Neural cell (in vitro differentiated cells): ENCODE results near the gene CDK7. TPM values are rescaled to one million over a fixed set of nuclear protein-coding genes. Genes with fewer than 3 reads are reported as not detected.
A peak's percentile ranks its signal among the peaks of the same experiment; 100 is the strongest.

Experiments
- H2AFZ ChIP-seq: fragments of 200-600, 300-800 bp; sonication (generic), shearing (Covaris generic); 2 replicates; pipeline ENCODE4 v1.6.0; 2014; ENCODE audit warnings: low read depth, mild to moderate bottlenecking, antibody characterized with exemption, low read length, moderate library complexity
- H3F3A ChIP-seq: fragments of 200-600 bp; shearing (Covaris generic); 2 replicates; pipeline ENCODE4 v1.6.1; 2016; ENCODE audit warnings: mild to moderate bottlenecking, moderate library complexity, mixed read lengths, antibody characterized with exemption, low read length; ENCODE audit not compliant: insufficient read depth, poor library complexity, severe bottlenecking
- H3K27ac ChIP-seq: fragments of 200-600, 300-800 bp; sonication (generic), shearing (Covaris generic); 2 replicates; pipeline ENCODE4 v1.5.1; 2014; ENCODE audit warnings: mild to moderate bottlenecking, low read length, moderate library complexity
- H3K27me3 ChIP-seq: fragments of 300-800, 200-600 bp; sonication (generic), shearing (Covaris generic); 2 replicates; pipeline ENCODE4 v1.6.0; 2014; ENCODE audit warnings: mild to moderate bottlenecking, low read depth, low read length, moderate library complexity; ENCODE audit not compliant: insufficient read depth
- H3K36me3 ChIP-seq: fragments of 300-800, 200-600 bp; sonication (generic), shearing (Covaris generic); 2 replicates; pipeline ENCODE4 v1.5.1; 2014; ENCODE audit warnings: mild to moderate bottlenecking, antibody characterized with exemption, low read length, moderate library complexity; ENCODE audit not compliant: insufficient read depth
- H3K4me2 ChIP-seq: fragments of 300-800, 200-600 bp; sonication (generic), shearing (Covaris generic); 2 replicates; pipeline ENCODE4 v1.6.0; 2014; ENCODE audit warnings: mild to moderate bottlenecking, low read length
- H3K4me3 ChIP-seq: fragments of 300-800, 200-600 bp; sonication (generic), shearing (Covaris generic); 2 replicates; pipeline ENCODE4 v1.5.1; 2014; ENCODE audit warnings: mild to moderate bottlenecking, low read length, moderate library complexity
- H3K79me2 ChIP-seq: fragments of 200-600 bp; shearing (Covaris generic); replicated peaks from 2 replicates; pipeline ENCODE4 v1.6.0; 2014; ENCODE audit warnings: mild to moderate bottlenecking, low read length, moderate library complexity; ENCODE audit not compliant: insufficient read depth
- H3K9ac ChIP-seq: fragments of 300-800, 200-600 bp; sonication (generic), shearing (Covaris generic); 2 replicates; pipeline ENCODE4 v1.6.1; 2016; ENCODE audit warnings: mild to moderate bottlenecking, low read length, mixed read lengths
- H3K9me2 ChIP-seq: fragments of 200-600 bp; shearing (Covaris generic); 2 replicates; pipeline ENCODE4 v1.6.1; 2016; ENCODE audit warnings: mild to moderate bottlenecking, low read length, mixed read lengths; ENCODE audit not compliant: insufficient read depth
- H3K9me3 ChIP-seq: fragments of 200-600, 300-800 bp; sonication (generic), shearing (Covaris generic); 2 replicates; pipeline ENCODE4 v1.6.1; 2016; ENCODE audit warnings: mild to moderate bottlenecking, mixed run types, low read length, moderate library complexity, mixed read lengths
- H4K20me1 ChIP-seq: fragments of 200-600 bp; shearing (Covaris generic); 2 replicates; pipeline ENCODE4 v1.6.1; 2016; ENCODE audit warnings: mild to moderate bottlenecking, mixed run types; ENCODE audit not compliant: insufficient read depth
- CTCF ChIP-seq: fragments of 450-650 bp; IDR thresholded peaks from 2 replicates; pipeline ENCODE4 v1.5.1; 2014; ENCODE audit warnings: antibody characterized with exemption, mild to moderate bottlenecking, moderate library complexity; ENCODE audit not compliant: poor library complexity, severe bottlenecking
- EP300 ChIP-seq: fragments of 450-650 bp; conservative IDR thresholded peaks from 2 replicates; pipeline ENCODE4 v1.6.1; 2014; ENCODE audit warnings: antibody characterized with exemption, mild to moderate bottlenecking, moderate library complexity; ENCODE audit not compliant: poor library complexity, severe bottlenecking
- MXI1 ChIP-seq: fragments of 450-650 bp; conservative IDR thresholded peaks from 2 replicates; pipeline ENCODE4 v1.6.1; 2014; ENCODE audit warnings: antibody characterized with exemption, mild to moderate bottlenecking; ENCODE audit not compliant: poor library complexity, severe bottlenecking
- POLR2AphosphoS5 ChIP-seq: IDR thresholded peaks from 2 replicates; pipeline ENCODE4 v1.6.1; 2012
- RAD21 ChIP-seq: fragments of 450-650 bp; conservative IDR thresholded peaks from 2 replicates; pipeline ENCODE4 v1.6.1; 2014; ENCODE audit warnings: antibody characterized with exemption, mild to moderate bottlenecking, moderate library complexity
- SMC3 ChIP-seq: fragments of 450-650 bp; conservative IDR thresholded peaks from 2 replicates; pipeline ENCODE4 v1.6.1; 2014; ENCODE audit warnings: antibody characterized with exemption, mild to moderate bottlenecking, moderate library complexity; ENCODE audit not compliant: poor library complexity
- TAF1 ChIP-seq: IDR thresholded peaks from 2 replicates; pipeline ENCODE4 v1.6.1; 2012; ENCODE audit warnings: low read depth
- polyA plus RNA-seq: library from polyadenylated mRNA; depleted of rRNA; stranded (reverse); fragments of >200 nt; gene quantifications from 2 replicates; pipeline ENCODE4 v1.2.3, GENCODE V29; 2014
- TF ChIP-seq, protein P1 (sequence below): IDR thresholded peaks from 2 replicates; pipeline ENCODE4 v1.6.1; 2012; ENCODE audit warnings: borderline replicate concordance

The CDK7 gene
- polyA plus RNA-seq, 1 donor from 2014 or later = 44.2 TPM

GRCh38 chr5:69188811-69189161 lies 45.9 kb upstream of the CDK7 start:
- no peaks in the 10 kb centered on the region for H3F3A ChIP-seq
- no peaks in the 10 kb centered on the region for H3K9me3 ChIP-seq
- TF ChIP-seq MXI1 = no peak
- TF ChIP-seq, protein P1, sequence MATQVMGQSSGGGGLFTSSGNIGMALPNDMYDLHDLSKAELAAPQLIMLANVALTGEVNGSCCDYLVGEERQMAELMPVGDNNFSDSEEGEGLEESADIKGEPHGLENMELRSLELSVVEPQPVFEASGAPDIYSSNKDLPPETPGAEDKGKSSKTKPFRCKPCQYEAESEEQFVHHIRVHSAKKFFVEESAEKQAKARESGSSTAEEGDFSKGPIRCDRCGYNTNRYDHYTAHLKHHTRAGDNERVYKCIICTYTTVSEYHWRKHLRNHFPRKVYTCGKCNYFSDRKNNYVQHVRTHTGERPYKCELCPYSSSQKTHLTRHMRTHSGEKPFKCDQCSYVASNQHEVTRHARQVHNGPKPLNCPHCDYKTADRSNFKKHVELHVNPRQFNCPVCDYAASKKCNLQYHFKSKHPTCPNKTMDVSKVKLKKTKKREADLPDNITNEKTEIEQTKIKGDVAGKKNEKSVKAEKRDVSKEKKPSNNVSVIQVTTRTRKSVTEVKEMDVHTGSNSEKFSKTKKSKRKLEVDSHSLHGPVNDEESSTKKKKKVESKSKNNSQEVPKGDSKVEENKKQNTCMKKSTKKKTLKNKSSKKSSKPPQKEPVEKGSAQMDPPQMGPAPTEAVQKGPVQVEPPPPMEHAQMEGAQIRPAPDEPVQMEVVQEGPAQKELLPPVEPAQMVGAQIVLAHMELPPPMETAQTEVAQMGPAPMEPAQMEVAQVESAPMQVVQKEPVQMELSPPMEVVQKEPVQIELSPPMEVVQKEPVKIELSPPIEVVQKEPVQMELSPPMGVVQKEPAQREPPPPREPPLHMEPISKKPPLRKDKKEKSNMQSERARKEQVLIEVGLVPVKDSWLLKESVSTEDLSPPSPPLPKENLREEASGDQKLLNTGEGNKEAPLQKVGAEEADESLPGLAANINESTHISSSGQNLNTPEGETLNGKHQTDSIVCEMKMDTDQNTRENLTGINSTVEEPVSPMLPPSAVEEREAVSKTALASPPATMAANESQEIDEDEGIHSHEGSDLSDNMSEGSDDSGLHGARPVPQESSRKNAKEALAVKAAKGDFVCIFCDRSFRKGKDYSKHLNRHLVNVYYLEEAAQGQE = no peak
- no peak for TF ChIP-seq RAD21
- TF ChIP-seq SMC3 = no peak
- no peaks in the 10 kb centered on the region for H4K20me1 ChIP-seq
- peaks cover 6% of the 10 kb centered on the region for H3K79me2 ChIP-seq
- H3K27ac ChIP-seq = peak overlapping the region; percentile 75
- H3K9me2 ChIP-seq = no peaks in the 10 kb centered on the region
- no peaks in the 10 kb centered on the region for H3K36me3 ChIP-seq
- peak overlapping the region; percentile 88 for H3K4me2 ChIP-seq
- H3K9ac ChIP-seq = peak overlapping the region; percentile 70
- peak overlapping the region; percentile 83 for H3K4me3 ChIP-seq
- H2AFZ ChIP-seq = peak overlapping the region; percentile 83
- no peaks in the 10 kb centered on the region for H3K27me3 ChIP-seq

GRCh38 chr5:69189162-69190086 lies 45.3 kb upstream of the CDK7 start, which contains the start of gene CENPH:
Gene CENPH (plus strand): TSS chr5:69189583. CDS start chr5:69189635, 52 bp downstream.
- Histone ChIP-seq H3K4me2 (peak within 1 kb of the TSS; percentile 88), H3K9me2 (no peaks in the 10 kb centered on the region), H3K4me3 (peak within 1 kb of the TSS; percentile 83), H3F3A (no peaks in the 10 kb centered on the region), H3K27me3 (no peaks in the 10 kb centered on the region), H3K9me3 (no peaks in the 10 kb centered on the region), H3K9ac (peak within 1 kb of the TSS; percentile 70), H3K36me3 (no peaks in the 10 kb centered on the region), H4K20me1 (no peaks in the 10 kb centered on the region), H3K79me2 (peaks cover 6% of the 10 kb centered on the region), H2AFZ (peak within 1 kb of the TSS; percentile 83), H3K27ac (peak within 1 kb of the TSS; percentile 75)
- peak; percentile 29 for TF ChIP-seq SMC3
- TF ChIP-seq EP300 = peak; percentile 19
- TF ChIP-seq POLR2AphosphoS5 = peak; percentile 62
- TF ChIP-seq MXI1 = peak; percentile 95
- no peak for TF ChIP-seq CTCF
- TF ChIP-seq TAF1 = no peak
- peak; percentile 26 for TF ChIP-seq RAD21
